Lung (tissue), 12 donors: ENCODE data around the gene SGTA. TPM values are rescaled to one million over a fixed set of nuclear protein-coding genes. Genes with fewer than 3 reads are reported as not detected.

Experiments used
- ATAC-seq: fragments of 200-7000 bp; cut with Tn5 transposase; one replicate; pipeline ENCODE4 v1.9.1; 2020; ENCODE audit warnings: moderate number of reproducible peaks; ENCODE audit not compliant: insufficient read depth, low FRiP score
- DNase-seq, 3 donors: peaks; one replicate each; pipeline ENCODE4 v3.0.0-alpha.2; 2013 to 2017
- H3K27ac ChIP-seq, 2 donors: one replicate each; pipeline ENCODE4 v1.5.1; 2013; ENCODE audit warnings: mild to moderate bottlenecking in 2 of 2, moderate library complexity in 2 of 2, control low read depth in 1 of 2, inconsistent platforms in 1 of 2, low read depth in 1 of 2, low read length in 1 of 2
- H3K27me3 ChIP-seq, 3 donors: one replicate each; pipeline ENCODE4 v1.5.1; 2013; ENCODE audit warnings: low read length in 2 of 3; ENCODE audit not compliant: control insufficient read depth in 3 of 3, insufficient read depth in 3 of 3
- H3K36me3 ChIP-seq, 4 donors: one replicate each; pipeline ENCODE4 v1.5.1; 2013; ENCODE audit warnings: low read length in 4 of 4, mild to moderate bottlenecking in 1 of 4, moderate library complexity in 1 of 4; ENCODE audit not compliant: control insufficient read depth in 4 of 4, insufficient read depth in 4 of 4
- H3K4me1 ChIP-seq, 5 donors: one replicate each; pipeline ENCODE4 v1.5.1; 2013; ENCODE audit warnings: low read length in 5 of 5, mild to moderate bottlenecking in 2 of 5, moderate library complexity in 1 of 5; ENCODE audit not compliant: control insufficient read depth in 5 of 5, insufficient read depth in 5 of 5
- H3K4me3 ChIP-seq: one replicate; pipeline ENCODE4 v1.5.1; 2013; ENCODE audit warnings: mild to moderate bottlenecking, control low read depth, moderate library complexity
- H3K9ac ChIP-seq, 2 donors: one replicate each; pipeline ENCODE4 v1.5.1; 2013; ENCODE audit warnings: low read length in 2 of 2, control low read depth in 1 of 2; ENCODE audit not compliant: insufficient read depth in 1 of 2
- H3K9me3 ChIP-seq, 4 donors: one replicate each; pipeline ENCODE4 v1.5.1; 2013; ENCODE audit warnings: low read length in 3 of 4, mild to moderate bottlenecking in 1 of 4, moderate library complexity in 1 of 4; ENCODE audit not compliant: control insufficient read depth in 4 of 4, insufficient read depth in 3 of 4
- WGBS, 2 donors: extraction: QIAGEN DNeasy Blood & Tissue Kit; methylation state at CpG; one replicate each; pipeline ENCODE4 v1.1.7; 2013; 5-methylcytosine and 5-hydroxymethylcytosine counted together
- polyA plus RNA-seq, 2 donors: library from polyadenylated mRNA; stranded (reverse); fragments of 200-250 nt; gene quantifications; one replicate each; pipeline ENCODE4 v1.2.1, GENCODE V29; 2013
- total RNA-seq, 2 donors: library from RNA; depleted of rRNA in 1 of 2; stranded (reverse); fragments of >200 nt in 1 of 2; gene quantifications; one replicate each; pipeline ENCODE4 v1.2.1, GENCODE V29; 2014 to 2021
- TF ChIP-seq, protein P1 (sequence below): IDR thresholded peaks from 2 replicates; pipeline ENCODE4 v1.5.1; 2012; ENCODE audit warnings: mild to moderate bottlenecking; ENCODE audit errors: control extremely low read depth, extremely low read depth
- donor health status: control.
- donor health status: control.
- donor health status: Bipolar disorder and iron deficiency.
- donor health status: healthy.
- donor health status: DM: yes; HTN: yes; CAD: no.

Gene SGTA
- total and polyA plus RNA-seq, 4 donors: 33.3 to 64.7 (median 51.9) TPM

DNA sequence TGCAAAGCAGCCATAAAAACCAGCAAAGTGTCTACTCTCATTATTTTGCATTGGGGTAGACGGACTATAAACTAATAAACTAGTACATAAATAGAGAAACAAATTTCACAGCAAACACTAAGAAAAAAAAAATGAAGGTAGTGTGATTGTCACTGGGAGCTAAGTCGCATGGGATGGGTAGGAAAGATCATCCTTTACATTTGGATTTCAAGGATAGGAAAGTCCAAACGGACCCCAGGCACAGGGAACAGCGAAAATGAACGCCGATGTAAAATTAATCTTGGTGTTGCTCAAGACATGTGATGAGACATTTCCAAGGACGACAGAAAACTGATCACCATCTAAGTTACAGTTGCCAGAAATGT, 690 bp upstream of the SGTA start:
- no peak for DNase-seq
- no peak for ATAC-seq
- 75 to 79% methylated on average over 7 of the region's 7 CpGs for WGBS, 2 donors
- no peaks in the 10 kb centered on the region for H3K27me3 ChIP-seq
- H3K9ac ChIP-seq: peak overlapping the region in 1 of 2 donors; percentile 50
- H3K9me3 ChIP-seq: no peaks in the 10 kb centered on the region
- H3K36me3 ChIP-seq: peaks cover 0 to 8% (median 0%) of the 10 kb centered on the region in 4 donors
- peaks cover 11 to 25% (median 16%) of the 10 kb centered on the region in 5 donors for H3K4me1 ChIP-seq
- peak overlapping the region; percentile 58 to 83 for H3K27ac ChIP-seq
- TF ChIP-seq, protein P1, sequence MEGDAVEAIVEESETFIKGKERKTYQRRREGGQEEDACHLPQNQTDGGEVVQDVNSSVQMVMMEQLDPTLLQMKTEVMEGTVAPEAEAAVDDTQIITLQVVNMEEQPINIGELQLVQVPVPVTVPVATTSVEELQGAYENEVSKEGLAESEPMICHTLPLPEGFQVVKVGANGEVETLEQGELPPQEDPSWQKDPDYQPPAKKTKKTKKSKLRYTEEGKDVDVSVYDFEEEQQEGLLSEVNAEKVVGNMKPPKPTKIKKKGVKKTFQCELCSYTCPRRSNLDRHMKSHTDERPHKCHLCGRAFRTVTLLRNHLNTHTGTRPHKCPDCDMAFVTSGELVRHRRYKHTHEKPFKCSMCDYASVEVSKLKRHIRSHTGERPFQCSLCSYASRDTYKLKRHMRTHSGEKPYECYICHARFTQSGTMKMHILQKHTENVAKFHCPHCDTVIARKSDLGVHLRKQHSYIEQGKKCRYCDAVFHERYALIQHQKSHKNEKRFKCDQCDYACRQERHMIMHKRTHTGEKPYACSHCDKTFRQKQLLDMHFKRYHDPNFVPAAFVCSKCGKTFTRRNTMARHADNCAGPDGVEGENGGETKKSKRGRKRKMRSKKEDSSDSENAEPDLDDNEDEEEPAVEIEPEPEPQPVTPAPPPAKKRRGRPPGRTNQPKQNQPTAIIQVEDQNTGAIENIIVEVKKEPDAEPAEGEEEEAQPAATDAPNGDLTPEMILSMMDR: no peak
- H3K4me3 ChIP-seq: no peak overlapping the region

DNA sequence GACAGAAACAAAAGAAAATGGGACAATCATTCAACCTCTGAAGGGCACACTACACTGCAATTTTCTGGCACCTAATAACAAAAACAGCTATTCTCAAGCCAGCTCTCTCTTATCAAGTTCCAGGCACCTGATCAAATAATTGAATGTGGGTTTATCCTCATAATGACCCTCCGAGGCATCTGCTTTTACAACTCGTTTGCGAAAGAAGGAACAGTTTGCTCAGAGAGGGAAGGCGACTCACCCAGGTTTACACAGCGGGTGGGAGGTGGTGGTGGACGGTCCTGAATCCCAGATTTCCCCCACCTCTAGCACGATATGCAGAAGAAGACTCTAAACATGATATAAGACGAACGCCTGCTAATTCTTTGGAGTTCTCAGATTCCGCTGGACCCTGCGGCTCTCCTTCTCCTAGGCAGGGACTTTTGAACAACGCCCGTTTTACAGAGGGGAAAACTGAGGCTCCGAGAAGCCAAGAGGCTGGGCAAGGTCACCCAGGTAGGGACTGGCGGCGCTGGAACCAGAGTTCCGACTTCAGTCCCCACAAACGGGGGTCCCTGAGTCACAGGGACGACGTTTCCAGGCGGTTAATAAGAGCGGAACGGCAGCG, 641 bp downstream of the SGTA start:
- TF ChIP-seq, protein P1: no peak
- H3K9me3 ChIP-seq: no peaks in the 10 kb centered on the region
- H3K27me3 ChIP-seq: no peaks in the 10 kb centered on the region
- DNase-seq (no peak), ATAC-seq (no peak)
- peak overlapping the region; percentile 85 for H3K4me3 ChIP-seq
- H3K4me1 ChIP-seq: peaks cover 11 to 25% (median 16%) of the 10 kb centered on the region in 5 donors
- H3K36me3 ChIP-seq: peaks cover 0 to 8% (median 1%) of the 10 kb centered on the region in 4 donors
- H3K9ac ChIP-seq: peak overlapping the region; percentile 93 to 95
- H3K27ac ChIP-seq: peak overlapping the region; percentile 83 to 95
- WGBS, 2 donors: 2% methylated on average over 24 of the region's 24 CpGs

DNA sequence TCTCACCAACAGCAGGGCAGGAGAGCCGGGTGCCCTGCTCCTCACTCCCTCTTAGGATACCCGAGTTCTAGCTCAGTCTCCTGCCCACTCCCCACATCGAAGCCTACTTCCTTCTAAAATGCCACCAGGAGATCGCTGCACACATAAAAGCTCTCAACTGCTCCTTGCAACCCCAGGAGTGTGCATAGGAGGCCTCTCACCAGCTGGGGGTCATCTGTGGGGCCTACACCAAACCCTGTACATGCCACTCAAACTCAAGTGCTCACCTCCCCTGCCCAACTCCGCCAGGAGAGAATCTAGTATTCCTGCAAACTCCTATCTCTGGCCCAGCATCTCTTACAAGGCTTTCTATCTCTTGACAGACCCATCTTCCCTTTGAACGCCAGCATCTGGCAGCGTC, 2.8 kb downstream of the SGTA start:
- TF ChIP-seq, protein P1: no peak
- 83 to 84% methylated on average over 7 of the region's 7 CpGs for WGBS, 2 donors
- Histone ChIP-seq H3K9me3 (no peaks in the 10 kb centered on the region), H3K27me3 (no peaks in the 10 kb centered on the region), H3K4me1 (peaks cover 5 to 17% (median 16%) of the 10 kb centered on the region in 5 donors), H3K9ac (no peak overlapping the region), H3K4me3 (no peak overlapping the region), H3K27ac (no peak overlapping the region), H3K36me3 (peaks cover 0 to 8% (median 1%) of the 10 kb centered on the region in 4 donors)
- ATAC-seq: no peak
- no peak for DNase-seq
